Neural cell (in vitro differentiated cells): ENCODE data around the gene MACF1. TPM values are rescaled to one million over a fixed set of nuclear protein-coding genes. Genes with fewer than 3 reads are reported as not detected.

Experiments
- H2AFZ ChIP-seq: fragments of 200-600, 300-800 bp; sonication (generic), shearing (Covaris generic); 2 replicates; pipeline ENCODE4 v1.6.0; 2014; ENCODE audit warnings: low read depth, mild to moderate bottlenecking, antibody characterized with exemption, low read length, moderate library complexity
- H3F3A ChIP-seq: fragments of 200-600 bp; shearing (Covaris generic); 2 replicates; pipeline ENCODE4 v1.6.1; 2016; ENCODE audit warnings: mild to moderate bottlenecking, moderate library complexity, mixed read lengths, antibody characterized with exemption, low read length; ENCODE audit not compliant: insufficient read depth, poor library complexity, severe bottlenecking
- H3K27ac ChIP-seq: fragments of 200-600, 300-800 bp; sonication (generic), shearing (Covaris generic); 2 replicates; pipeline ENCODE4 v1.5.1; 2014; ENCODE audit warnings: mild to moderate bottlenecking, low read length, moderate library complexity
- H3K27me3 ChIP-seq: fragments of 300-800, 200-600 bp; sonication (generic), shearing (Covaris generic); 2 replicates; pipeline ENCODE4 v1.6.0; 2014; ENCODE audit warnings: mild to moderate bottlenecking, low read depth, low read length, moderate library complexity; ENCODE audit not compliant: insufficient read depth
- H3K36me3 ChIP-seq: fragments of 300-800, 200-600 bp; sonication (generic), shearing (Covaris generic); 2 replicates; pipeline ENCODE4 v1.5.1; 2014; ENCODE audit warnings: mild to moderate bottlenecking, antibody characterized with exemption, low read length, moderate library complexity; ENCODE audit not compliant: insufficient read depth
- H3K4me2 ChIP-seq: fragments of 300-800, 200-600 bp; sonication (generic), shearing (Covaris generic); 2 replicates; pipeline ENCODE4 v1.6.0; 2014; ENCODE audit warnings: mild to moderate bottlenecking, low read length
- H3K4me3 ChIP-seq: fragments of 300-800, 200-600 bp; sonication (generic), shearing (Covaris generic); 2 replicates; pipeline ENCODE4 v1.5.1; 2014; ENCODE audit warnings: mild to moderate bottlenecking, low read length, moderate library complexity
- H3K79me2 ChIP-seq: fragments of 200-600 bp; shearing (Covaris generic); replicated peaks from 2 replicates; pipeline ENCODE4 v1.6.0; 2014; ENCODE audit warnings: mild to moderate bottlenecking, low read length, moderate library complexity; ENCODE audit not compliant: insufficient read depth
- H3K9ac ChIP-seq: fragments of 300-800, 200-600 bp; sonication (generic), shearing (Covaris generic); 2 replicates; pipeline ENCODE4 v1.6.1; 2016; ENCODE audit warnings: mild to moderate bottlenecking, low read length, mixed read lengths
- H3K9me2 ChIP-seq: fragments of 200-600 bp; shearing (Covaris generic); 2 replicates; pipeline ENCODE4 v1.6.1; 2016; ENCODE audit warnings: mild to moderate bottlenecking, low read length, mixed read lengths; ENCODE audit not compliant: insufficient read depth
- H3K9me3 ChIP-seq: fragments of 200-600, 300-800 bp; sonication (generic), shearing (Covaris generic); 2 replicates; pipeline ENCODE4 v1.6.1; 2016; ENCODE audit warnings: mild to moderate bottlenecking, mixed run types, low read length, moderate library complexity, mixed read lengths
- H4K20me1 ChIP-seq: fragments of 200-600 bp; shearing (Covaris generic); 2 replicates; pipeline ENCODE4 v1.6.1; 2016; ENCODE audit warnings: mild to moderate bottlenecking, mixed run types; ENCODE audit not compliant: insufficient read depth
- CTCF ChIP-seq: fragments of 450-650 bp; IDR thresholded peaks from 2 replicates; pipeline ENCODE4 v1.5.1; 2014; ENCODE audit warnings: antibody characterized with exemption, mild to moderate bottlenecking, moderate library complexity; ENCODE audit not compliant: poor library complexity, severe bottlenecking
- EP300 ChIP-seq: fragments of 450-650 bp; conservative IDR thresholded peaks from 2 replicates; pipeline ENCODE4 v1.6.1; 2014; ENCODE audit warnings: antibody characterized with exemption, mild to moderate bottlenecking, moderate library complexity; ENCODE audit not compliant: poor library complexity, severe bottlenecking
- EZH2 ChIP-seq: fragments of 200-600, 300-800 bp; shearing (Covaris generic), sonication (generic); IDR thresholded peaks from 2 replicates; pipeline ENCODE4 v1.6.1; 2014; ENCODE audit warnings: antibody characterized with exemption, low read length, borderline replicate concordance, mild to moderate bottlenecking; ENCODE audit not compliant: insufficient read depth, poor library complexity, severe bottlenecking
- MXI1 ChIP-seq: fragments of 450-650 bp; conservative IDR thresholded peaks from 2 replicates; pipeline ENCODE4 v1.6.1; 2014; ENCODE audit warnings: antibody characterized with exemption, mild to moderate bottlenecking; ENCODE audit not compliant: poor library complexity, severe bottlenecking
- POLR2AphosphoS5 ChIP-seq: IDR thresholded peaks from 2 replicates; pipeline ENCODE4 v1.6.1; 2012
- RAD21 ChIP-seq: fragments of 450-650 bp; conservative IDR thresholded peaks from 2 replicates; pipeline ENCODE4 v1.6.1; 2014; ENCODE audit warnings: antibody characterized with exemption, mild to moderate bottlenecking, moderate library complexity
- REST ChIP-seq: IDR thresholded peaks from 2 replicates; pipeline ENCODE4 v1.6.1; 2012; ENCODE audit warnings: borderline replicate concordance
- SMC3 ChIP-seq: fragments of 450-650 bp; conservative IDR thresholded peaks from 2 replicates; pipeline ENCODE4 v1.6.1; 2014; ENCODE audit warnings: antibody characterized with exemption, mild to moderate bottlenecking, moderate library complexity; ENCODE audit not compliant: poor library complexity
- TAF1 ChIP-seq: IDR thresholded peaks from 2 replicates; pipeline ENCODE4 v1.6.1; 2012; ENCODE audit warnings: low read depth
- polyA plus RNA-seq: library from polyadenylated mRNA; depleted of rRNA; stranded (reverse); fragments of >200 nt; gene quantifications from 2 replicates; pipeline ENCODE4 v1.2.3, GENCODE V29; 2014

MACF1 gene
- polyA plus RNA-seq, 1 donor from 2014 or later, result 176 TPM

- TF ChIP-seq EP300 (no peak), POLR2AphosphoS5 (no peak), MXI1 (no peak), REST (no peak), TAF1 (no peak), CTCF (no peak), SMC3 (no peak), RAD21 (no peak), EZH2 (no peak)
- Histone ChIP-seq H3F3A (no peaks in the 10 kb centered on the region), H4K20me1 (peaks cover 3% of the 10 kb centered on the region), H3K4me3 (no peak overlapping the region), H2AFZ (no peak overlapping the region), H3K27me3 (no peaks in the 10 kb centered on the region), H3K79me2 (peaks cover 48% of the 10 kb centered on the region), H3K9me2 (no peaks in the 10 kb centered on the region), H3K9ac (no peak overlapping the region), H3K36me3 (peaks cover 4% of the 10 kb centered on the region), H3K27ac (no peak overlapping the region), H3K4me2 (no peak overlapping the region), H3K9me3 (no peaks in the 10 kb centered on the region)
Observed at GRCh38 chr1:39181311-39181710, 23.2 kb upstream of the MACF1 start.

- Histone ChIP-seq H3K36me3 (peaks cover 4% of the 10 kb centered on the region), H3K4me2 (no peak overlapping the region), H3F3A (no peaks in the 10 kb centered on the region), H4K20me1 (no peaks in the 10 kb centered on the region), H3K27me3 (no peaks in the 10 kb centered on the region), H3K9me3 (no peaks in the 10 kb centered on the region), H3K27ac (no peak overlapping the region), H2AFZ (no peak overlapping the region), H3K9me2 (no peaks in the 10 kb centered on the region), H3K4me3 (no peak overlapping the region), H3K9ac (no peak overlapping the region), H3K79me2 (peaks cover 47% of the 10 kb centered on the region)
- TF ChIP-seq POLR2AphosphoS5, result no peak
- no peak for TF ChIP-seq EZH2
Observed at GRCh38 chr1:39182804-39183203, 21.7 kb upstream of the MACF1 start.
